HCEC 1CT (cell line): ENCODE measurements around the gene RNASE7.

Source experiments
- DNase-seq: peaks from one replicate; pipeline ENCODE4 v3.0.0-alpha.2; 2017

RNASE7 gene

DNA sequence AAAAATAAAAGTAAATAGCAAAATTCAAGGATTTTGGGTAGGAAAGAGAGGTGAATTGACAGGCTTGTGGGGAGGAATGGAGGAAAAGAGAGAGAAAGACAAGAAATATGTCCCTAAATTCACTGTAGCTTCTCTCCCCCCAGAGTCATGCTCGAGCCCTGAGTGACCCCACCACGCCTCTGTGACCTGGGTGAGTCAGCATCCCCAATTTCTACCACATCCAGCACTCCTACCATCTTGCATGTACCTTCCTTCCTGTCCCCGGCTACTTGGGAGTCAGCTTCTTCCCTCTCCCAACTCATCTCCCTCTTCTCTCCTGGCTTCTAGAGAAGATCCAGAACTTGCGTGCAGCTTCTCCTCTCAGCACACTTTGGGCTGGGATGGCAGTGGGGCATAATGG lies 46.5 kb downstream of the RNASE7 start:
- DNase-seq, result no peak

DNA sequence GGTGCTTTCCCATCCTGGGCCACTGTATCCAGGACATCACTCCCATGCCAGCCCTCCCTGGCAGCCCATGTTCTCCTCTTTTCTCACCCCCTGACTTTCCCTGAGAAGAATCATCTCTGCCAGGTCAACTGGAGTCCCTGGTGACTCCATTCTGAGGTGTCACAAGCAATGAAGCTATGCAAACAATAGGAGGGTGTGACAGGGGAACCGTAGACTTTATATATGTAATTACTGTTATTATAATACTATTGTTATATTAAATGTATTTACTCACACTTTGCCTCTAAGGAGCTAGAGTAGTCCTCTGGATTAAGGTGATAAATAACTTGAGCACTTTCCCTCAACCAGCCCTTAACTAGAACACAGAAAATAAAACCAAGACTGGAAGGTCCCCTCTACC lies 47.1 kb downstream of the RNASE7 start:
- DNase-seq, result no peak

DNA sequence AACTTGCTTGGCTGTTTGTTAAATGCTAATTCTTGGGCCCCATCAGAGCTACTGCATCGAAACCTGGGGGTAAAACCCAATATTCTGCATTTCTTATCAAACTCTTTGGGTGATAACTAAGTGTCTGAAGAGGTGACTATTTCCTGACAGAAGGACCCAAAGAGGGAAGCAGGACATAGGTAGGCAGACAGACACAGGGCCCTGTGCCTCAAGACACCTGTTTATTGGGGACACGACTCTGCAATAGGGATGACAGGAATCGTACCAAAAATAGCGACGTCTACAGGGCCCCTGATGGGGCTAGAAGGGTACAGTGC lies 47.7 kb downstream of the RNASE7 start:
- DNase-seq, result no peak

DNA sequence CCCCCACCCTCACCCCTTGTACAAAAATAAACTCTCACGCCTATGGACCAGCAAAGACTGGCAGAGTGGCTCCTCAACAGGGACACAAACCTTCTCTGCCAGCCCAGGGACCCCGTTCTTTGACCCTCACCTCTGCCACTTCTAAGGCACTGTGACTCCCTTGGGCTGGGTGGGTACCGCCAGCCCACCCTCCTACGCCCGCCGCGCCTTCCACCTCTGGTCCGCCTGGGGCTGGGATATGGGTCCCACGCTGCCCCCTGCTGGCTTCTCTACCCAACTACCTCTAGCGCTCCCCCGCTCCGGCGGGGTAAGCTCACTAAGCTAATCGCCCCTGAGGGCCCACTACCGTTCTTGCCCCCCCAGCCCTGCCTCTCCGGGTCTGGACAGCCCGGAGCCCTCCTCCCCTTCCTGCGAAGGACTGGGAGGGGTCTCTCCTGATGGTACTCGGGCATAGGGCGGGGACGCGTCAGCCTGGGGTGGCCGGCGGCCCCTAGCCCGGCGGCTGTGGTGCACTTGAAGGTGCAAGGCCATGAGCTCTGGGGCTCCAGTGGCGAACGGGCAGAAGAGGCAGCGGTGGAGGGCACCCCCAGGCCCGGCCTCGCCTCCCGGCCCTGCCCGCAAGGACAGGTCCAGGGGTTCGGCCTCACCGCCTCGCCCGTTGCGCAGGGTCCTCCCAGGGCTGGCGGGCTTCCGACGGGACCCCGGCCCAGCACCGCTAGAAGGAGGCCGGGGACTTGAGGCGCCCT lies 48.2 kb downstream of the RNASE7 start:
- DNase-seq, result no peak

GRCh38 chr14:21090940-21091663 lies 48.9 kb downstream of the RNASE7 start:
- DNase-seq, result no peak

GRCh38 chr14:21091821-21092272 lies 49.7 kb downstream of the RNASE7 start:
- DNase-seq, result no peak

DNA sequence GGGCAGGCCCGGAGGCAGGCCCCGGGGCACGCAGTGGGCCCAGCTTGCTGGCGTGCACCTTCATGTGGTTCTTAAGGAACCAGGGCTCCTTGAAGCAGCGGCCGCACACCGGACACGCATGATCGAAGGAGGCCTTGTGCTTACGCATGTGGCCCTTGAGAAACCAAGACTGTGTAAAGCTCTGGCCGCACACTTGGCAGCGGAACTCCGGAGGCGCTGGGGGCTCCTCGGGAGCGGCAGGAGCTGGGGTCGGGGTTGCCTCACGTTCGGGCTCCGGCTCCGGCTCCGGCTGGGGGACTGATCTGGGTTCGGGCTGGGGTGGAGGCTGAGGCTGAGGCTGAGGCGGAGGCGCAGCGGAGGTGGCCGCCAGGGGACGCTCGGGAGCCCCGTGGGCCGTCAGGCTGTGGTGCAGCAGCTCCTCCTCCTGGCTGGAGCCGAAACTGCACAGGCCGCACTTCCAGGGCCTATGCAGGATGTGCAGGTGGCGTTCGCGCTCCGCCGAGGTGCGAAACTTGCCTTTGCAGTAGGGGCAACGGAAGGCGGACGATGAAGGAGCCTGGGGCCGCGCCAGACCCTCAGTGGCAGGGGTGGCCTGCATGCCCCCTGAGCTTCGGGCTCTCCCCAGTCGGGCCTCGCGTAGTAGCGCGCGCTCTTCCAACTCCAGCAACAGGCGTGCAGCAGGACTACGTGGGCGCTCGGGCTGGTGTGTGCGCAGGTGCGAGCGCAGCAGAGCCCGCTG lies 50.3 kb downstream of the RNASE7 start:
- DNase-seq, result peak; percentile 25

GRCh38 chr14:21093018-21093417 lies 50.9 kb downstream of the RNASE7 start:
- DNase-seq, result no peak
